HEK293T (cell line): Measurements from ENCODE around the gene SLC17A9.

Experiments
- CTCF ChIA-PET: fragments of 350-600 bp; formaldehyde crosslinking; extraction: SDS; loops from one replicate; lab custom pipeline; 2021; ENCODE audit warnings: antibody characterized with exemption, inconsistent platforms; lab: Yijun Ruan, JAX
- POLR2A ChIA-PET: fragments of 350-600 bp; formaldehyde crosslinking; extraction: SDS; loops from one replicate; lab custom pipeline; 2020; ENCODE audit warnings: antibody characterized with exemption, inconsistent platforms; lab: Yijun Ruan, JAX
- DNase-seq: peaks from one replicate; pipeline ENCODE4 v3.0.0; 2012; ENCODE audit warnings: mixed read lengths; ENCODE audit errors: extremely low spot score
- FOXM1 ChIP-seq: fragments of 450-650 bp; IDR thresholded peaks from 2 replicates; pipeline ENCODE4 v1.6.1; 2017; ENCODE audit warnings: mild to moderate bottlenecking, borderline replicate concordance
- NFRKB ChIP-seq: fragments of 450-650 bp; IDR thresholded peaks from 2 replicates; pipeline ENCODE4 v1.6.1; 2016; ENCODE audit warnings: mild to moderate bottlenecking, moderate library complexity

SLC17A9 gene

DNA sequence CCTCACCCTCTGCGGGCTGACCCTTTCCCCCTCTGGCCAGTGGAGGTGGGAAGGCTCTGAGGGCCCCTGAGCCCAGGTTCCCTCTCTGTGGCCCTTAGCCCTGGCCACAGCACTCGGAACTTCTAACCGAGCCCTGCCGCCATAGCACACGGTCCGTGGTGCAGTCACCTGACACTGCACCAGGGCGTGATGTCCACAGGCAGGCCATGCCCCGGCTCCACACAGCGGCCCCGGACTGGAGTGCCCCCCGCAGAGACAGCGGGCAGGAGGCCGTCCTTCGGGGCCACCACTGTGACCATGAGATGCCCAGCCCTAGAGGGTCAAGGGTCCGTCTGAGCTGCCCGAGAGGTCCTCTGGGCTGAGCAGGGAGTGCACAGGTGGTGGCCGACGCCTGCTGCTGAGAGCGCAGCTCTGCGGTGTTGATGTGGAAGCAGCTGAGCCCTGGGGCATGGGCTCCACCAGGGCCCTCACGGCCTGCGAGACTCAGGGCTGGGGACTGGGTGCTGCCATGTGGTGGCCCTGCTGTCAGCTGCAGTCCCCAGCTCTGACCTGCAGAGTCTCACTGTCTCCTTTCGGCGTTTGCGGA, 65.4 kb downstream of the SLC17A9 start:
- no peak for TF ChIP-seq NFRKB
- no peak for TF ChIP-seq FOXM1
- no peak for DNase-seq
- POLR2A ChIA-PET: no interaction called here
- CTCF ChIA-PET: no interaction called here
